Testis (tissue), 3 donors: ENCODE data around the gene CD74. TPM values are rescaled to one million over a fixed set of nuclear protein-coding genes. Genes with fewer than 3 reads are reported as not detected.

Source experiments
- DNase-seq: peaks from one replicate; pipeline ENCODE4 v3.0.0-alpha.2; 2019
- H3K27ac ChIP-seq, 2 donors: fragments of 200-600 bp; sonication (generic); one replicate each; pipeline ENCODE4 v1.5.1; 2019
- H3K27me3 ChIP-seq: fragments of 200-600 bp; sonication (generic); one replicate; pipeline ENCODE4 v1.5.1; 2019
- H3K36me3 ChIP-seq: fragments of 200-600 bp; sonication (generic); one replicate; pipeline ENCODE4 v1.5.1; 2017; ENCODE audit warnings: low read depth; ENCODE audit errors: missing control alignments
- H3K4me1 ChIP-seq: fragments of 200-600 bp; sonication (generic); one replicate; pipeline ENCODE4 v1.5.1; 2019
- H3K4me3 ChIP-seq, 2 donors: fragments of 200-600 bp; sonication (generic); one replicate each; pipeline ENCODE4 v1.5.1; 2017 to 2019
- H3K9me3 ChIP-seq: fragments of 200-600 bp; sonication (generic); one replicate; pipeline ENCODE4 v1.5.1; 2017
- CTCF ChIP-seq, 3 experiments: fragments of 450-650 bp in 2 of 3; fragments of 200-600 bp in 1 of 3; sonication (generic) in 1 of 3; IDR thresholded peaks; one replicate each; pipeline ENCODE4 v1.5.1; 2016 to 2019; ENCODE audit warnings: antibody characterized with exemption in 3 of 3, mild to moderate bottlenecking in 2 of 3, moderate library complexity in 1 of 3
- POLR2A ChIP-seq: fragments of 450-650 bp; IDR thresholded peaks from one replicate; pipeline ENCODE4 v1.6.1; 2017; ENCODE audit warnings: antibody characterized with exemption, mild to moderate bottlenecking, moderate library complexity
- WGBS, 2 donors: methylation state at CpG; one replicate each; pipeline ENCODE4 v1.1.5; 2018; 5-methylcytosine and 5-hydroxymethylcytosine counted together
- intact Hi-C: fragments of 100-400 bp; cut with DNase I; formaldehyde crosslinking; loops from one replicate; pipeline ENCODE4 v1.15.1; 2023; ENCODE audit warnings: low total_unique reads
- polyA plus RNA-seq: library from polyadenylated mRNA; stranded (reverse); fragments of 350-450 nt; fragmentation: Illumina TruSeq; extraction: RNeasy Lipid Tissue Mini Kit (QIAGEN cat#74804); gene quantifications from one replicate; pipeline ENCODE4 v1.2.3, GENCODE V29; 2014; ENCODE audit warnings: low read depth, low replicate concordance; ENCODE audit not compliant: insufficient read depth
- total RNA-seq, 2 donors: library from RNA; depleted of rRNA; stranded (reverse); fragments of >200 nt; gene quantifications; one replicate each; pipeline ENCODE4 v1.2.3, GENCODE V29; 2016

Gene CD74
- total and polyA plus RNA-seq, 3 donors from 2014 or later: 137 to 1,318 (median 223) TPM

GRCh38 chr5:150410524-150411244, 2.0 kb downstream of the CD74 start:
- intact Hi-C loops: no loop called here
- TF ChIP-seq POLR2A (no peak), CTCF (IDR thresholded peaks at IDR 0.05) (no peak)
- WGBS, 2 donors: 31 to 51% methylated on average over 4 of the region's 4 CpGs
- no peaks in the 10 kb centered on the region for H3K36me3 ChIP-seq
- peaks cover 11% of the 10 kb centered on the region for H3K4me1 ChIP-seq
- no peaks in the 10 kb centered on the region for H3K27me3 ChIP-seq
- H3K4me3 ChIP-seq: peak overlapping the region; percentile 13
- peak; percentile 81 for DNase-seq
- peak overlapping the region; percentile 21 to 85 for H3K27ac ChIP-seq
- H3K9me3 ChIP-seq: no peaks in the 10 kb centered on the region

GRCh38 chr5:150409638-150410523, 2.8 kb downstream of the CD74 start:
- peak overlapping the region; percentile 61 to 78 for H3K27ac ChIP-seq
- H3K4me3 ChIP-seq: peak overlapping the region in 1 of 2 donors; percentile 13
- H3K36me3 ChIP-seq: no peaks in the 10 kb centered on the region
- H3K9me3 ChIP-seq: no peaks in the 10 kb centered on the region
- DNase-seq: peak; percentile 91
- intact Hi-C loops: no loop called here
- no peaks in the 10 kb centered on the region for H3K27me3 ChIP-seq
- WGBS, 2 donors: 7 to 12% methylated on average over 15 of the region's 15 CpGs
- peaks cover 11% of the 10 kb centered on the region for H3K4me1 ChIP-seq
- TF ChIP-seq CTCF (IDR thresholded peaks at IDR 0.05) (no peak), POLR2A (no peak)

GRCh38 chr5:150408231-150408943, 4.3 kb downstream of the CD74 start:
- no peaks in the 10 kb centered on the region for H3K36me3 ChIP-seq
- H3K27ac ChIP-seq: no peak overlapping the region
- H3K27me3 ChIP-seq: no peaks in the 10 kb centered on the region
- H3K4me1 ChIP-seq: peaks cover 11% of the 10 kb centered on the region
- 90 to 92% methylated on average over 8 of the region's 8 CpGs for WGBS, 2 donors
- TF ChIP-seq POLR2A (no peak), CTCF (IDR thresholded peaks at IDR 0.05) (no peak)
- no peaks in the 10 kb centered on the region for H3K9me3 ChIP-seq
- H3K4me3 ChIP-seq: no peak overlapping the region
- DNase-seq: no peak
- intact Hi-C loops: no loop called here

GRCh38 chr5:150407096-150407720, 5.5 kb downstream of the CD74 start:
- DNase-seq: no peak
- Histone ChIP-seq H3K9me3 (no peaks in the 10 kb centered on the region), H3K27me3 (no peaks in the 10 kb centered on the region), H3K4me3 (no peak overlapping the region), H3K27ac (no peak overlapping the region), H3K36me3 (no peaks in the 10 kb centered on the region), H3K4me1 (peaks cover 8% of the 10 kb centered on the region)
- intact Hi-C loops: no loop called here
- TF ChIP-seq POLR2A (no peak), CTCF (IDR thresholded peaks at IDR 0.05) (no peak)
- WGBS, 2 donors: 84 to 86% methylated on average over 7 to 13 of the region's 13 CpGs
